PC-3 (cell line): Measurements from ENCODE around the gene ATP13A3.

Source experiments
- CTCF ChIP-seq: fragments of 300-600 bp; sonication (generic); conservative IDR thresholded peaks from 2 replicates; pipeline ENCODE4 v1.5.1; 2017; ENCODE audit warnings: antibody characterized with exemption, low read depth, mild to moderate bottlenecking, low read length
- EZH2 ChIP-seq: fragments of 300-600 bp; sonication (generic); IDR thresholded peaks from one replicate; pipeline ENCODE4 v1.6.1; 2017; ENCODE audit warnings: antibody characterized with exemption, mild to moderate bottlenecking, low read length; ENCODE audit not compliant: unreplicated experiment
- EZH2phosphoT487 ChIP-seq: fragments of 300-600 bp; sonication (generic); IDR thresholded peaks from 2 replicates; pipeline ENCODE4 v1.6.1; 2018; ENCODE audit warnings: mild to moderate bottlenecking, antibody characterized with exemption, low read length, borderline replicate concordance

- TF ChIP-seq CTCF (no peak), EZH2 (no peak), EZH2phosphoT487 (no peak)
These were observed 89.0 kb downstream of the ATP13A3 start for GRCh38 chr3:194397757-194398312.
